GM12878 (cell line): Measurements from ENCODE around the gene COL20A1. TPM values are rescaled to one million over a fixed set of nuclear protein-coding genes. Genes with fewer than 3 reads are reported as not detected.

ENCODE experiments used
- ATAC-seq: fragments of 200-7000 bp; cut with Tn5 transposase; 3 replicates; pipeline ENCODE4 v1.9.1; 2020; ENCODE audit warnings: mild to moderate bottlenecking, moderate library complexity
- BruUV-seq: library from RNA; stranded (reverse); fragments of 400-500 nt; replicated peaks from 2 replicates; lab custom pipeline; 2021; lab: Mats Ljungman, UMichigan
- CTCF ChIA-PET: fragments of 300-600 bp; sonication (Branson Sonifier 250); formaldehyde crosslinking; extraction: SDS; loops from one replicate; lab custom pipeline; 2021; ENCODE audit warnings: inconsistent platforms; lab: Yijun Ruan, JAX
- POLR2A ChIA-PET: fragments of 350-600 bp; formaldehyde crosslinking; extraction: SDS; loops from one replicate; lab custom pipeline; 2021; ENCODE audit warnings: inconsistent platforms; lab: Charles Lee
- RAD21 ChIA-PET: fragments of 300-600 bp; sonication (Branson Sonifier 250); formaldehyde crosslinking; loops from one replicate; lab custom pipeline; 2023; ENCODE audit warnings: antibody characterized with exemption; ENCODE audit not compliant: unreplicated experiment; lab: Charles Lee
- SMC1A ChIA-PET: fragments of 300-600 bp; sonication (Branson Sonifier 250); formaldehyde crosslinking; loops from one replicate; lab custom pipeline; 2023; ENCODE audit not compliant: unreplicated experiment, uncharacterized antibody; lab: Charles Lee
- DNase-seq: peaks from one replicate; pipeline ENCODE4 v3.0.0-alpha.2; 2011; ENCODE audit warnings: low read depth, low spot score
- FAIRE-seq: peaks from 3 replicates; lab custom pipeline; 2011; peaks lifted over from hg19 to GRCh38; lab: Jason Lieb, UNC
- H2AFZ ChIP-seq: 2 replicates; pipeline ENCODE4 v1.6.0; 2011; ENCODE audit warnings: low read depth, low read length, control low read depth; ENCODE audit not compliant: control insufficient read depth
- H3K27ac ChIP-seq: 2 replicates; pipeline ENCODE4 v1.5.1; 2011; ENCODE audit warnings: control low read depth; ENCODE audit not compliant: control insufficient read depth, insufficient read depth
- H3K27me3 ChIP-seq, 2 experiments: replicated peaks in 1 of 2; 2 replicates each; pipeline versions ENCODE4 v1.6.0 to v1.6.1; 2011; ENCODE audit warnings: low read length in 1 of 2; ENCODE audit not compliant: control insufficient read depth in 2 of 2, insufficient read depth in 2 of 2
- H3K36me3 ChIP-seq, 2 experiments: 2 replicates each; pipeline ENCODE4 v1.5.1; 2011; ENCODE audit warnings: low read length in 1 of 2; ENCODE audit not compliant: control insufficient read depth in 2 of 2, insufficient read depth in 2 of 2
- H3K4me1 ChIP-seq: 2 replicates; pipeline ENCODE4 v1.6.1; 2011; ENCODE audit warnings: mild to moderate bottlenecking, low read length, moderate library complexity, mixed read lengths; ENCODE audit not compliant: control insufficient read depth, insufficient read depth
- H3K4me2 ChIP-seq: 2 replicates; pipeline ENCODE4 v1.6.0; 2011; ENCODE audit warnings: control low read depth; ENCODE audit not compliant: control insufficient read depth, insufficient read depth
- H3K4me3 ChIP-seq: fragments of 200-600 bp; sonication (generic); 2 replicates; pipeline ENCODE4 v1.5.1; 2016
- H3K79me2 ChIP-seq: 2 replicates; pipeline ENCODE4 v1.6.0; 2011; ENCODE audit warnings: low read length; ENCODE audit not compliant: control insufficient read depth, insufficient read depth
- H3K9ac ChIP-seq: 2 replicates; pipeline ENCODE4 v1.8.0; 2011; ENCODE audit warnings: low read length, control low read depth, mixed read lengths; ENCODE audit not compliant: control insufficient read depth, insufficient read depth
- H3K9me3 ChIP-seq: replicated peaks from 3 replicates; pipeline ENCODE4 v1.5.1; 2011; ENCODE audit warnings: mild to moderate bottlenecking, low read length; ENCODE audit not compliant: control insufficient read depth, insufficient read depth
- H4K20me1 ChIP-seq: 2 replicates; pipeline ENCODE4 v1.6.0; 2011; ENCODE audit not compliant: control insufficient read depth, insufficient read depth
- BCLAF1 ChIP-seq: fragments of 450-650 bp; IDR thresholded peaks from 2 replicates; pipeline ENCODE4 v1.6.1; 2017; ENCODE audit warnings: antibody characterized with exemption, mild to moderate bottlenecking, moderate library complexity
- BMI1 ChIP-seq: fragments of 450-650 bp; IDR thresholded peaks from 2 replicates; pipeline ENCODE4 v1.6.1; 2016; ENCODE audit warnings: mild to moderate bottlenecking, moderate library complexity, borderline replicate concordance
- ESRRA ChIP-seq: IDR thresholded peaks from 2 replicates; pipeline ENCODE4 v1.6.1; 2012; ENCODE audit warnings: mild to moderate bottlenecking, low read length, improper control_type of control experiment
- EZH2 ChIP-seq: IDR thresholded peaks from 2 replicates; pipeline ENCODE4 v1.6.1; 2012; ENCODE audit warnings: low read depth, mild to moderate bottlenecking, control low read depth, inconsistent platforms, low read length, borderline replicate concordance; ENCODE audit not compliant: control insufficient read depth
- FOXM1 ChIP-seq: IDR thresholded peaks from 2 replicates; pipeline ENCODE4 v1.6.1; 2012; ENCODE audit warnings: low read depth, mild to moderate bottlenecking, inconsistent platforms, low read length, moderate library complexity
- HSF1 ChIP-seq: fragments of 150-350 bp; IDR thresholded peaks from 2 replicates; pipeline ENCODE4 v1.6.1; 2014; ENCODE audit warnings: mild to moderate bottlenecking, low read depth, low read length
- MAX ChIP-seq: IDR thresholded peaks from 2 replicates; pipeline ENCODE4 v1.6.1; 2012; ENCODE audit warnings: low read depth, low read length, improper control_type of control experiment
- NBN ChIP-seq: fragments of 450-650 bp; IDR thresholded peaks from 2 replicates; pipeline ENCODE4 v1.6.1; 2016
- NRF1 ChIP-seq: conservative IDR thresholded peaks from 2 replicates; pipeline ENCODE4 v1.6.1; 2011; ENCODE audit warnings: mild to moderate bottlenecking, low read depth, low read length, improper control_type of control experiment
- POLR2AphosphoS5 ChIP-seq: IDR thresholded peaks from 2 replicates; pipeline ENCODE4 v1.6.1; 2011; ENCODE audit warnings: mild to moderate bottlenecking, low read length, inconsistent platforms
- POU2F2 ChIP-seq: IDR thresholded peaks from 3 replicates; pipeline ENCODE4 v1.6.1; 2011; ENCODE audit warnings: low read depth, mild to moderate bottlenecking, low read length, borderline replicate concordance
- RAD21 ChIP-seq: IDR thresholded peaks from 2 replicates; pipeline ENCODE4 v1.6.1; 2011; ENCODE audit warnings: mild to moderate bottlenecking, low read depth, low read length, moderate library complexity; ENCODE audit not compliant: insufficient read depth
- STAT1 ChIP-seq: fragments of 450-650 bp; conservative IDR thresholded peaks from 2 replicates; pipeline ENCODE4 v1.6.1; 2014; ENCODE audit warnings: antibody characterized with exemption, mild to moderate bottlenecking
- TBL1XR1 ChIP-seq: IDR thresholded peaks from 2 replicates; pipeline ENCODE4 v1.6.1; 2012; ENCODE audit warnings: low read depth, low read length, improper control_type of control experiment
- TCF12 ChIP-seq: IDR thresholded peaks from 2 replicates; pipeline ENCODE4 v1.6.1; 2011; ENCODE audit warnings: low read depth, mild to moderate bottlenecking, low read length
- TCF3 ChIP-seq: IDR thresholded peaks from 2 replicates; pipeline ENCODE4 v1.6.1; 2012; ENCODE audit warnings: low read depth, mild to moderate bottlenecking, low read length, borderline replicate concordance; ENCODE audit not compliant: insufficient read depth
- WGBS: methylation state at CpG from one replicate; pipeline ENCODE4 v1.1.6; 2016; ENCODE audit warnings: low lambda C conversion rate; ENCODE audit not compliant: insufficient replicate concordance, insufficient coverage; ENCODE audit errors: missing lambda C conversion rate; 5-methylcytosine and 5-hydroxymethylcytosine counted together
- in situ Hi-C: fragments of 300-500 bp; cut with MboI; formaldehyde crosslinking; loops from 9 replicates; pipeline ENCODE4 v1.14.3; 2018; ENCODE audit warnings: mixed read lengths
- intact Hi-C: fragments of 100-400 bp; cut with micrococcal nuclease; formaldehyde crosslinking; loops from one replicate; pipeline ENCODE4 v1.14.2; 2022; ENCODE audit not compliant: unreplicated experiment
- polyA plus RNA-seq, 11 experiments: library from polyadenylated mRNA; depleted of rRNA in 4 of 11; unstranded in 6 of 11; stranded (reverse) in 5 of 11; fragments of >200 nt; fragmentation: Nextera tagmentation in 4 of 11; fragmentation: Illumina TruSeq in 1 of 11; extraction: Ambion mirVana in 4 of 11; extraction: Trizol in 1 of 11; gene quantifications; 1 replicate in 1 of 11; 2 replicates in 10 of 11; pipeline versions ENCODE4 v1.2.1 to v1.2.3, GENCODE V29; 2011 to 2016; ENCODE audit warnings: inconsistent platforms in 2 of 11, missing spikeins in 2 of 11, low read depth in 1 of 11
- total RNA-seq, 4 experiments: library from RNA; depleted of rRNA in 3 of 4; stranded (reverse); fragments of >200 nt in 3 of 4; fragmentation: Illumina TruSeq in 1 of 4; extraction: Trizol in 1 of 4; gene quantifications; 2 replicates each; pipeline versions ENCODE4 v1.2.1 to v1.2.3, GENCODE V29; 2013 to 2021

The COL20A1 gene
- total and polyA plus RNA-seq, 10 of the 15 experiments (the other 5 are each of a cell fraction or from before 2014, with no cell fraction given): not detected

GRCh38 chr20:63319164-63320040 is 26.4 kb downstream of the COL20A1 start:
- H3K27me3 ChIP-seq: no peaks in the 10 kb centered on the region
- no peak overlapping the region for H3K27ac ChIP-seq
- no peaks in the 10 kb centered on the region for H3K79me2 ChIP-seq
- no peaks in the 10 kb centered on the region for H3K9me3 ChIP-seq
- H3K4me3 ChIP-seq: no peak overlapping the region
- BruUV-seq: no TSS peak
- no peaks in the 10 kb centered on the region for H3K36me3 ChIP-seq
- ChIA-PET POLR2A (no interaction called here), RAD21 (no interaction called here), SMC1A (no interaction called here), CTCF (no interaction called here)
- H3K9ac ChIP-seq: no peak overlapping the region
- no peak overlapping the region for H2AFZ ChIP-seq
- no peak for DNase-seq
- no peaks in the 10 kb centered on the region for H4K20me1 ChIP-seq
- ATAC-seq: no peak
- no peak for TF ChIP-seq TBL1XR1
- no peak for TF ChIP-seq POLR2AphosphoS5
- no peak for TF ChIP-seq TCF12
- no peak for TF ChIP-seq RAD21
- no peak for TF ChIP-seq FOXM1
- no peak for TF ChIP-seq EZH2
- TF ChIP-seq POU2F2: no peak
- no peak for TF ChIP-seq TCF3
- TF ChIP-seq STAT1: no peak
- TF ChIP-seq NBN: no peak
- no peak for TF ChIP-seq NRF1
- TF ChIP-seq HSF1: no peak
- no peak for TF ChIP-seq ESRRA
- no peak for TF ChIP-seq BMI1
- no peak for TF ChIP-seq MAX
- TF ChIP-seq BCLAF1: no peak
- no peak for FAIRE-seq
- in situ Hi-C loops: no loop called here
- no peaks in the 10 kb centered on the region for H3K4me1 ChIP-seq
- intact Hi-C loops: no loop called here
- 40% methylated on average over 23 of the region's 25 CpGs for WGBS
- H3K4me2 ChIP-seq: no peak overlapping the region
